22Rv1 (cell line): ENCODE data around the gene S100P.

Experiments
- H3K27ac ChIP-seq: fragments of 450-650 bp; 2 replicates; pipeline ENCODE4 v1.5.1; 2017
- ZFX ChIP-seq: fragments of 450-650 bp; IDR thresholded peaks from 2 replicates; pipeline ENCODE4 v1.6.1; 2017; ENCODE audit warnings: antibody characterized with exemption, borderline replicate concordance
- TF ChIP-seq, protein P1 (sequence below): fragments of 450-650 bp; IDR thresholded peaks from 2 replicates; pipeline ENCODE4 v1.5.1; 2017; ENCODE audit warnings: mild to moderate bottlenecking

The S100P gene

DNA sequence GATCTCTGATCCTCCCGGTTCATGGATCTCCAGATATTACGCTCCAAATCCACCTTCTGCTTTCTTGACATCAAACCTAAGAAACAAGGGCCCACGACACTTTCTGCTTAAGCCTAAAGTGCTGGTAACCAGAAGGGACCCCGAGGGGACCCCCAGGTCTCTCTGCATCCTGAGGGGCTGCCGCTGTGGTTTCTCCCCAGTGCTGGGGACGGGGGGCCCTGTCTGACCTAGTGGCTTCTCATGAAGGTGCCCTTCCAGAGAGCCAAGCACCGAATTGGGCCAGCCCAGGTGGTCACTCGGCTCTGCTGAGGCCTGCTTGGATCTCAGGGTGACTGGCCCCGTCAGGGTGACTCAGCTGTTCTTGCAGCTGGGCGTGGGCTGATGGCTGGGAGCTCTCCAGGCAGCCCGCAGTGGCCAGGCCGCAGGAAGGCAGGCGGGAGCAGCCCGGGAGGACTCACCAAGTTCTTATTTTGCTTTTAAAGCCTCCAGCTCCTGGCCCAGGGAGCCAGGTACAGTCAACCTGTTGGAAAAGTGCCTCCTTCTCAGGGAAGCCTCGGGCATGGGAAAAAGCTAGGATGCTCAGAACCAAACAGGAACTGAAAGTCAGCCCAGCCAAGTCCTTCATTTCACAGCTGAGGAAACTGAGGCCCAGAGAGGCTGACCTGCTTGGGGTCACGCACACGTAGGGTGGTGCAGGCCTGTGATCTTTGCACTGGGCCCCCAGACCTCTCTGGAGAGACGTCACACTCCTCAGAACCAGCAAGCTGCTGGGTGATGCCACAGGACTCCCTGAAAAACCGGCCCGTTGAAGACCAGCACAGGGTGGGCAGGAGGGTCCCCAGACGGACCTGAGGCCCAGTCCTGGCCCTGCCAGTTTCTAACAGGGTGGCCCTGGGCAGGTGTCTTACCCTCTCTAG lies 39.0 kb downstream of the S100P start:
- no peak for TF ChIP-seq ZFX
- TF ChIP-seq, protein P1, sequence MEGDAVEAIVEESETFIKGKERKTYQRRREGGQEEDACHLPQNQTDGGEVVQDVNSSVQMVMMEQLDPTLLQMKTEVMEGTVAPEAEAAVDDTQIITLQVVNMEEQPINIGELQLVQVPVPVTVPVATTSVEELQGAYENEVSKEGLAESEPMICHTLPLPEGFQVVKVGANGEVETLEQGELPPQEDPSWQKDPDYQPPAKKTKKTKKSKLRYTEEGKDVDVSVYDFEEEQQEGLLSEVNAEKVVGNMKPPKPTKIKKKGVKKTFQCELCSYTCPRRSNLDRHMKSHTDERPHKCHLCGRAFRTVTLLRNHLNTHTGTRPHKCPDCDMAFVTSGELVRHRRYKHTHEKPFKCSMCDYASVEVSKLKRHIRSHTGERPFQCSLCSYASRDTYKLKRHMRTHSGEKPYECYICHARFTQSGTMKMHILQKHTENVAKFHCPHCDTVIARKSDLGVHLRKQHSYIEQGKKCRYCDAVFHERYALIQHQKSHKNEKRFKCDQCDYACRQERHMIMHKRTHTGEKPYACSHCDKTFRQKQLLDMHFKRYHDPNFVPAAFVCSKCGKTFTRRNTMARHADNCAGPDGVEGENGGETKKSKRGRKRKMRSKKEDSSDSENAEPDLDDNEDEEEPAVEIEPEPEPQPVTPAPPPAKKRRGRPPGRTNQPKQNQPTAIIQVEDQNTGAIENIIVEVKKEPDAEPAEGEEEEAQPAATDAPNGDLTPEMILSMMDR: no peak
- no peak overlapping the region for H3K27ac ChIP-seq

DNA sequence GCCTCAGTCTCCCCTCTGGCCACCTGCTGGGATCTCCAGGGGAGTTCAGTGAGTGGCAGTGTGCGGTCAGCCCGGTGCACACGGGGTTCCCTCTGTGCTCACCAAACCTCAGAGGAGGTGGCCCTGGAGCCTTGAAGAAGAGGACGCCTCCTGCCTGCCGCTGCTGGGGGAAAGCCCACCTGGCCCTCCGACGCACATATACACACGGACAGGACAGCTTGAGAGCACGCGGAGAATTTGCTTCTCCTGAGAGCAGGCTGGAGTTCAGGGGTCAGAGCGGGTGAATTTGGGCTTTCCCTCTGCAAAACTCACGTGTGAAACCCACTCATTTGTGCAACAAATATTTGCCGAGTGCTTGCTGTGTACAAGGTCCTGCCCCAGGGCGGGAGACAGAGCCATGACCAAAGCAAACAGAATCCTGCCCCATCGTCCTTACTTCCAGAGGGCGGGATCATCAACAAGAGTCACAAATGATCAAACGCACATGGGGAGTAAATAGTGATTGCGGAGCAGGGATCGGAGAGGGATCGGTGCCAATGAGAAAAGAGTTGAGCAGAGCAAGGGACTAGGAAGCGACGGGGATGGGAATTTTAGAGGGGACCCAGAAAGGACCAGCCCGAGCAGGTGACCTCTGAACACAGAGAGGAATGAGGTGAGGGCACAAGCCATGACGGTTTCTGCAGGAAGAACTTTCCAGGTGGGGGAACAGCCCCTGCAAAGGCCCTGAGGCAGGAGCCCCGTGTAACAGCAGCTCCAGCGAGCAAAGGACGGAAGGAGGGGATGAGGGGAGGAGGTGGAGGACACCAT lies 39.9 kb downstream of the S100P start:
- no peak for TF ChIP-seq ZFX
- TF ChIP-seq, protein P1: no peak

DNA sequence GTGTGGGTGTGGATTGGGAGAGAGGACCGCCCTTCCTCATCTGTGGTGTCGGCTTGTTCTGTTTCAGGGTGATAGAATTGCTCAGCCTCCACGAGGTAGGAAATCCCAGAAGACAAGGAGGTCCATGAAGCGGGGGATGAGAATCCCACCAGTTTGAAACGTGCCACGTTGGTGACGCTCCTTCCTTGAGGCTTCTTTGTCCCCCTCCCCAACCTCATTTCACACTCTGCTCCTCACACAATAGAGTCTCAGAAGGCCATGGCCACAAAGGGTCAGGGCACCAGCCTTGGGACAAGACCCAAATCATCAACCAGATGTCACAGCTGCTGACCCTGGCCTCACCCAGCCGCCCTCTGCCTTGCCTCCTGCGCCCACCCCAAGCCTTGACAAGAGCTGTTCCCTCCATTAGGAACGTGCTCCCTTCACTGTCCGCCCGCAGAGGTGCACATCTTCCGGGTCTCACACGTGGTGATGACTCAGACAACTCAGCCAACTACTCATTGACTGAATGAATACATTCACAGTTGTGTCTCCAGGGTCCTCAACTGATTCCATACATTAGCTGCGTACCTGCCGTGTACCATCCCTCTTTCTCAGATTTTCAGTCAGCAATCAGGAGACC lies 40.6 kb downstream of the S100P start:
- no peak overlapping the region for H3K27ac ChIP-seq
- TF ChIP-seq ZFX: no peak
- TF ChIP-seq, protein P1: no peak

More for the DNA sequence above, 39.9 kb downstream of the S100P start:
- no peak overlapping the region for H3K27ac ChIP-seq

DNA sequence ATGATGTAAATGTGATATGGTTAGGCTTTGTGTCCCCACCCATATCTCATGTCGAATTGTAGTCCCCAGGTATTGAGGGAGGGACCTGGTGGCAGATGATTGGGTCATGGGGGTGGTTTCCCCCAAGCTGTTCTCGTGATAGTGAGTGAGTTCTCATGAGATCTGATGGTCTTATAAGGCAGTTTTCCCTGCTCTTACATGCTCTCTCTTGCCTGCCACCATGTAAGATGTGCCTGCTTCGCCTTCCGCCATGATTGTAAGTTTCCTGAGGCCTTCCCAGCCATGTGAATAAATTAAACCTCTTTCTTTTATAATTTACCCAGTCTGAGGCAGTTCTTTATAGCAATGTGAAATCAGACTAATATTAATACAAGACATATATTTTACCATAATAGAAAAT lies 46.2 kb downstream of the S100P start:
- no peak for TF ChIP-seq ZFX
- TF ChIP-seq, protein P1: no peak
- H3K27ac ChIP-seq: no peak overlapping the region

DNA sequence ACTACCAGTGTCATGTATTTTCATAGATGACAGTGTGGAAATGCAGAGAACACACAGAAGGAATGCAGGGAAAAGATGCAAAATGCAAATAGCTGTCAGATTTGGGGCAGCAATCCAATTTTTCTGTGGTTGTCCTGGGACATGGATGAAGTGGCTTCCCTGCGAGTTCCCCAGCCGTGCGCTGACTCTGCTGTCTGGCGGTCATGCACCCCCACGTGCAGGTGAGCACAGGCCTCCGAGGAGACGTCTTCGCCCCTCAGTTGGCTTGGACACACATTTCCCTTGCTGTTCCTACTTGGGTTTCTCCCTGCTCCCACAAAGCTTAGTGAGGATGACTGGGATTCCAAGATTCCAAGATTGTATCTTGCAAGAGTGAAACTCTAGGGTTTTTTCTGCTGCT lies 46.7 kb downstream of the S100P start:
- no peak for TF ChIP-seq ZFX
- TF ChIP-seq, protein P1: no peak
- no peak overlapping the region for H3K27ac ChIP-seq

DNA sequence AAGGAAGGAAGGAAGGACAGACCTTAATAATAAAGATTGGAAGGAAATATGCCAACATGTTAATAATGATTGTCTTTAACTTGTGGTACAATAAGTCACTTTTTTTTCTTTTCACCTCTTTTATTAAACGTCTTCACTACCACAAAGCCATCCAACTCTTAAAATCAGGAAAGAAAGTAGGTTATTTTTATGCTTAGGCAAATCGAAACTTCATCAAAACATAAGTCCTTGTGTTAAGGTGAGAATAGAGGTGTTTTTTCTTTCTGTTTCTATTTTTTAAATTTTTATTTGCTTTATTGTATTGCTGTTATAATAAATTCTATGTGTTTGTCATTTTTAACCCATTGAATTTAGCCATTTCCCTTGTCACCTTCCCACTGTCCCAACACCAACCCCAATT lies 48.8 kb downstream of the S100P start:
- no peak overlapping the region for H3K27ac ChIP-seq
- TF ChIP-seq ZFX: no peak
- TF ChIP-seq, protein P1: no peak
